Stimulated activated CD4-positive, alpha-beta T cell treated with anti-CD3 and anti-CD28 coated beads, Interleukin-12 subunit alpha, Interleukin-12 subunit beta, amount 100 ng/mL, for 24 hours (primary cell): ENCODE results near the gene HDGFL2.

Source experiments
- DNase-seq, 2 experiments: peaks; one replicate each; pipeline ENCODE4 v3.0.0-alpha.2; 2020; ENCODE audit warnings: low read depth in 2 of 2

Gene HDGFL2

DNA sequence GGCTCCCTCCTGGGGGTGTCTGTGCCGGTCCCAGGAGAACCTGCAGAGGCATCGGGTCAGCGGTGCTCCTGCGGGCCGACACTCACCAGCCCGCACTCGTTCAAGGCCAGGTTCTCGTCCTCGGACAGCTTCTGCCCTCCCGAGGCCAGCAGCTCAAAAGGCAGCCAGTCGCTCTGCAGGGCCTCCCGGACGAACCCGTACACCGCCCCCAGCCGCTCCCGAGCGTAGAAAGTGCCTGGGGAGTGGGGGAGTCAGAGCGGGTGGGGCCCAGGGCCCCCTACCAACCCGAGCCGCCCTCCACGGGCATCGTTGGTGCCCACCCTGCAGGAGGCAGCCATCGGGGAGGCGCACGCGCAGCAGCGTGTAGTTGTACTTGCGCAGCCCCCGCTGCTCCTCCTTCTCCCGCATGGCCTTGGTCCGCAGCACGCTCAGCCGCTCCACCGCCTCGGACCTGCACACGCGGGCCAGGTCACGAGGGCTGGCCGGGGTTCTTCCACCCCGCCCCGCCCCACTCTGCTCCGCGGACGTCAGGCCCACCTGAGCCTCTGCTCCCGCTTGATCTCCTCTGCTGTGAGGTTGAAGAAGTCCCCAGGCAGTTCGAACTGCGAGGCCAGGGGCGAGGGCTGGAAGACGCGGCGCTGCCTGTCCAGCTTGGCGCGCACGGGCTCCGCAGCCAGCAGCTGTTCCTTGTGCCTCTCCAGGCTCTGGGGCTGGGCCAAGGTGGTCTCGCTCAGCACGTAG, 26.0 kb upstream of the HDGFL2 start:
- no peak for DNase-seq

DNA sequence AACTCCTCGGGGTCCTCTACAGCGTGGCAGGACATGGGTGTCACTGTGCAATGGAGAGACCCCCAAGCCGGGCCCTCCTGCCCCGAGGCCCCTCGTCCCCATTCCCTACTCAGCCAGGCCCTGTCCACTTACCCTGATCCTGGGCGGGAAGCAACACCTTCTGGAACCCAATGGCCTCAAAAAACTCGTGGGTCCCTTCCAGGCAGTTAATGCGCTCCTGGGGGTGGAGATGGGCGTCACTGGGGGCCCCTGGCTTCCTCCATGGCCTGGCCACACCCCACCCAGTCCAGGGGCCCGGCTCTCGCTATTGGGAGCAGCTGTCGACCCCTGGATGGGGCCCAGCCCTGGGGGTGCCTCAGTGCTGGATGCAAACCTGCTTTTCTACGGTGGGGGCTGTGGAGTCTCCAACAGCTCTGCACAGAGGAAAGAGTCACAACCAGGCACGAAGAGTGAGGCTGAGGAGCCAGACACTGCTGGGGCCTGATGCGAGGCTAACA, 25.3 kb upstream of the HDGFL2 start:
- no peak for DNase-seq

DNA sequence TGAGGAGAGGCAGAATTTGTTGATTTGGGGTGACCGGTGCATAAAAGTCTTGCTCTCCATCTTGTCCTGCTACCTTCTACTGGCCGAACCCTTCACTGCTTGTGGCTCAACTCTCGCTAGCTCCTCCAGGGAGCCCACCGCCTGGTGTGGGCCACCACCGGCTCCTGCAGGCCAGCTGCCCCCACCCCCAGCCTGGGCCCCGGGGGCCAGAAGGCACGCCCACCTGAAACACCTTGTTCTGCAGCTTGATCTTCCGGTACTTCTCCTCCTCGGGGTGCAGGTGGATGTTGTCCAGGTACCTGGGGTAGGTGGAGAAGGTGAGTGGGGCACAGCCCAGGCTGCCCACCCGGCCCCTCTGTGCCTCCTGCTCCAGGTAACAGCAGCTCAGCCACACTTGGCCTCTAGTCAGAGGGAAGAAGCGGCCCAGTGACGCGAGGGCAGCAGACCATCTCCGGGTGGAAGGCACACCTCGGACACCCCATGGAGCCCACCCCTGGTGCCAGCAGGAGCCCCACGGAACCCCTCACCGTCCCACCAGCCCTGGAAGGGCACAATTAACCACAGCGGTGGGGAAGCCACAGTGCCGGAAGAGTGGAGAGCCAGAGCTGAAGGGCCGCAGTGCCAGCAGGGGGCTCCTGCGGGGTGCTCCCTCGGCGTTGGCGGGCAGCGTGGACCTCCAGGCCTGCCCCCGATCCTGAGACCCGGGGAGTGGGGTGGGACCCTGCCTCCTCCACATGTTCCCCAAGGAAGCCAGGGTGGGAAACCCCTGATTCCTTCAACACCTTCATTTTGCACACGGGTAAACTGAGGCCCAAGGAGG, 24.6 kb upstream of the HDGFL2 start:
- DNase-seq: no peak

DNA sequence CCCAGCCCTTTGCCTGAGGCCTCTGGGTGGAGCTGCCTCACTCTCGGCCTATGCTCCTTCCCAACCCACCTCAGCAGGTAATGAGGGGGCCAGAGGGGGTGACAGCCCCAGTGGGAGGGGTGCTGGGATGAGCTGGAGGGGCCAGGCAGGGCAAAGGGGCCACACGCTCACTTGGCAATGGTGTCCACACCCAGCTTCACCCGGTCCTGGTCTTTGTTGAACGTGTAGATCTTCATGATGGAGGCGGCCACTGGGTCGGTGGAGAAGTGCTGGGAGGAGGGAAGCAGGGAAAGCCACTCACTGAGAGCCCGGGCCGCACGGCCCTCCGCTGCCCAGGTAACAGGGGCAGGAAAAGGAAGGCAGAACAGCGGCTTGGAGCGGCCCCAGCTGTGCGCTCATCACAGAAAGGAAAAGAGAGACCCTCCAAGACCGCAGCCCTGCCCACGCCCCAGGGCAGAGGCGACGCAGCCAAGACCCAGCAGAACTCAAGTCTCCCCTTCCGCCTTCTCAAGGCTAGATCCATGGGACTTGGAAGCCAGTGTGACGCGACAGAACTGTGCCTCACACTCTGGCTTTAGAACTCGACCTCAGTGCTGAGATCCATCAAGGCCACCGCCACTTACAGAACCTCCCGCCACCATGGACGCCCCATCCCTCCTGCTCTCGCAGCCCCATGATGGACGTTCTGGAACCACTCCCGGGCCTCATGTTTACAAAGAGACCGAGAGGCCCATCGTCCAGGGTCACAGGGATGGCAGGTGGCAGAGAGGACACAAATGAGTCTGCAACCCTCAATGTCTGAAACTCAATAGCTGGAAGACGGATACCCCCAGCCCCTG, 23.7 kb upstream of the HDGFL2 start:
- no peak for DNase-seq

DNA sequence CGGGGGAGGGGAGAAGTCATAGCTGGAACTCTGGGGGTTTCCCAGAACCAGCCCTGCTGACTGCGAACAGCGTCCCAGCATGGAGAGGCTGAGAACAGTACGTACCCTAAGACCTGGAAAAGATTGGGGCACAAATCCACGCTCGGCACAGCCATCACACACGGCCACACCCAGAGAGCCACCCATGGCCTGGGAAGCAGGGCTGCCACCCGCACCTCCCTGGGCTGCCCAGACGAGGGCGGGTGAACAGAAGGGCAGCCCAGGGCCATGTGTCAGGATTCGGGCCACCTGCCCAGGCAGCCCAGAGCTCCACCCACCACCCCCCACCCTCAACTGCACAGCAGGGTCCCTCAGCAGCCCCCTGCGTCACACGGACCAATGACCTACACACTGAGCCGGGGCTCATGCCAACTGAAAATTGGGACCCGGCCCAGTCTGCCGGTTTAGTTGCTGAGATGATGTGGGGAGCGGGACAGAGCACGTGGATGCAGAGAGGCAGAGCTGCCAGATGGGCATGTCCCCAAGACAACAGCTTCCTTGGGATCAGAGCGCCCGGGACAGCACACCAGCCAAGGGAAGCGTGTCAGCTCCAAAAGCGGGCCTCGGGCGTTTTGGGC, 23.0 kb upstream of the HDGFL2 start:
- DNase-seq: no peak

DNA sequence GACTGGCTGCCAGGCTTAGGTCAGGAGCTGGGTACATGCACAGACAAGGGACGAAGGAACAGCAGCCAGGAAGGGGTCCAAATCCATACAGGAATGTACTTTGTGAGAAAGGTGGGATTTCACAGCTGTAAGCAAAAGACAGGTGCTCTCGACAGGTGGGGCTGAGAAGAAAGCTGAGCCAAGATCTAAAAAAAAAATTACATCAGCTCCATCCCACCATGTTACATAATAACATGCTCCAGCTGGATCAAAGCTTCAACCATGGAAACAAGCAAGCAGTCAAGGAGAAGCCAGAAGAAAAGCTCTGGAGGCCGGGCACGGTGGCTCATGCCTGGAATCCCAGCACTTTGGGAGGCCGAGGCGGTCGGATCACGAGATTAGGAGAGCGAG, 22.5 kb upstream of the HDGFL2 start:
- no peak for DNase-seq

DNA sequence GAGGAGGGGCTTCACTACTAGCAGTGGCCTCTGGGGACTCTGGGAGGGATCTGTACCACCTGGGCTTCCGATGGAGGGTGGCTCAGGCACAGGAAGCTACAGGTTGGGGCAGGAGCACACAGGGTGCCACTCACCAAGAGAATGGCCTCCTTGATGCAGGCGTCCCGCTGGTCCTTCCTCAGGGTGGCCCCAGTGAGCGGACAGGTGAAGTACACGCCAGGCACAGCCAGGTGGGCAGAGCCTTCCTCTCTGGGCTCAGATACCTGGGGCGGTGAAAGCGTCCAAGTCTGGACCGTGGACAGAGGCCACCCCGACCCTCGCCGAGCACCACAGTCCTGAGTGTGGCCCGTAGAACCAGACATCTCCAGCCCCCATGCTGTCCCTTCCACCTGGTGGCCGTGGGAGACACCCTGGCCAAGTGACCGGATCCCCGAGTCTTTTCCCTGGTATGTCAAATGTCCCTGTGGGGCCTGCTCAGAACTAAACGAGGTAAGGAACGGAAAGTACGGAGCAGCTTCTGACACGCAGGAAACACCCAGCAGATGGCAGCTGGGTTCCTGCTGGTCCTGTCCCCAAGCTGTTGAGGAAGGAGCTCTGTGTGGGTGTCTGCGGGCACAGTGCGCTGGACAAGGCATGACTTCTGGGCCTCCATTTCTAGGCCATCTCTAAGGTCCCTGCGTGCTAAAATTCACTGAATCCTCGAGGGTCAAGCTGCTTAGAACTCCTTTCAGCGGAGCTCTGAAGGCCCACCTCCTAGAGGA, 19.7 kb upstream of the HDGFL2 start:
- DNase-seq: no peak

DNA sequence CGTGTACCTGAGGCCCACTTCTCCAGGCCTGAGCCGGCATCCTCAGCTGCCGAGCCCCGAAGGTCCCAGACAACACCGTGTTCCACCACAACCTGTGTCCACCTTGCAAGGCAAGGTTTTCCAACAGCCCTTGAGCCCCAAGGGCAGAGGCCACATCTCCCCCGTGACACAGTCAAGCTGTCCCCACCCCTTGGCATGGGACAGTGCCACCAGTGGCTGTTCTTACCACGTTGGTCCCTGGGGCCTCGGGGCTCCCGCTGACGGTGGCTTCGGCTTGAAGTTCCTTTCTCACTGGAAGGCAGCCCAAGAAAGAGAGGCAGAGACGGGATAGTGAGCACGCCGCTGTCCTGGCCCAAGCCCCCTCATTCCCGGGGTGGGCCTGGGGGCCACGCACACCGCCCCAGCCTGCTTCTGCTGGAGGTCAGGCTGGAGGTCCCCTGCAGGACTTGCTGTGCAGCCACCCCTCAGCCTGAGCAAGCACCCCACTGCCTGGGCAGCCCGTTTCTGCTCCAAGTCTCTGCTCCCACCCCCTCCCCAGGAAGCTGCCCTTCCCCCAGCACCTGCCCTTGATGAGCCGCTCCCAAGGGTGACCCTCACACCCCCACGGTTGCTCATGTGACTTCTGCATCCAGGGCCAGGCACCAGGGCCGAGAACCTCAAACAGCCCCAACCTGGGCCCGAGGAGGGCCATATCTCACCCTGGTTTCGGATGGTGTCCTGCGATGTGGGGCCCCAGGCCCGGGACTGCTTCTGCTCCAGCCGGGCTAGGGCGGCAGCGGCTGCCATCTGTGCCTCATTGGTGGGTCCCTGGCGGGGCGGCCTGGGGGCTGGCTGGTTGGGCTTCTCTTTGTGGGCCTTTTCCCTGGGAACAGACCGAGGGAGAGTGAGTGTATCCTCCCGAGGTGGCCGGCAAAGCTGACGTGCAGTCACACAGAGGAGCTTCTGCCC, 18.6 kb upstream of the HDGFL2 start:
- no peak for DNase-seq

DNA sequence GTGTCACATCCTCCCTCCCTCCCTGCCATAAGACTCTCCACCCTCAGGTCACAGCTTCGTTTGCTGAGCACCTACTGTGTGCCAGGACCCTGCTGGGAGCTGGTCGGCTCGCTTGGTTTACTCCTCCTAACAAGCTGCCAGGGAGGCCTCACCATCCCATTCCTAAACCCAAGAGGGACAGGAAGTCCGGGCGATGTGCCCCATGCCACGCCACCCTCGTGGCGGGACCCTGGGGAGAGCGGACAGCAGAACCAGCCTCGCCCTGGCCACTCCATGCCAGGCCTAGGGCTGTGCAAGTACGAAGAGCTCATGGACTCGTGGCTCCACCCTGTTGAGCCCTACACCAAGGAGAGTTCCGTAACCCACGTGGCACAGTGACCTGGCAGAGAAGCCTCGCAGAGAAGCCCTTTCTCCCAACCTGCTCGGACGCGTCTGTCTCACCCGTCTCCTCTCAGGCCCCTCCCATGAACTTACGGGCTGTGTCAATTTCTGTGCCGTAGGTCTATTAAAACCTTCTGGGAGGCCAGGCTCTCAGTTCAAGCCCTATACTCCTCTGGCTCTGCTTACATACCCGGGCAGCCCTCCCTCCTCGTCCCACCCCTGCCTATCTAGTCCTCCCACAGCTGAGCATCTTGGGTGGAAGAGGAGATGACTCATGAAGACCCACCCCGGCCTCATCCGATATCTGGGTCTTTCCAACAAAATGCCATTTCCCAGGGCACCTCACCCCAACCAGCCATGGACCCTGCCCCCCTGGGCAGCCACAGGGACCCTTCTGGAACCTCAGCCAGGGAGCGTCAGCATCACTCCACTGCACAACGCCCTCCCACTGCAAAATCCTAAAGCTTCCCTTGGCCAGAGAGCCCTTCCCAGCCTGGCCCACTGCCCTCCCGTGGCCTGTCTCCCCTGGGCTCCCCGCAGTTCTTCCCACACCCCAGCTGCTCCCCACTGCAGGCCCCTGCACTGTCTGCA, 17.1 kb upstream of the HDGFL2 start:
- no peak for DNase-seq

DNA sequence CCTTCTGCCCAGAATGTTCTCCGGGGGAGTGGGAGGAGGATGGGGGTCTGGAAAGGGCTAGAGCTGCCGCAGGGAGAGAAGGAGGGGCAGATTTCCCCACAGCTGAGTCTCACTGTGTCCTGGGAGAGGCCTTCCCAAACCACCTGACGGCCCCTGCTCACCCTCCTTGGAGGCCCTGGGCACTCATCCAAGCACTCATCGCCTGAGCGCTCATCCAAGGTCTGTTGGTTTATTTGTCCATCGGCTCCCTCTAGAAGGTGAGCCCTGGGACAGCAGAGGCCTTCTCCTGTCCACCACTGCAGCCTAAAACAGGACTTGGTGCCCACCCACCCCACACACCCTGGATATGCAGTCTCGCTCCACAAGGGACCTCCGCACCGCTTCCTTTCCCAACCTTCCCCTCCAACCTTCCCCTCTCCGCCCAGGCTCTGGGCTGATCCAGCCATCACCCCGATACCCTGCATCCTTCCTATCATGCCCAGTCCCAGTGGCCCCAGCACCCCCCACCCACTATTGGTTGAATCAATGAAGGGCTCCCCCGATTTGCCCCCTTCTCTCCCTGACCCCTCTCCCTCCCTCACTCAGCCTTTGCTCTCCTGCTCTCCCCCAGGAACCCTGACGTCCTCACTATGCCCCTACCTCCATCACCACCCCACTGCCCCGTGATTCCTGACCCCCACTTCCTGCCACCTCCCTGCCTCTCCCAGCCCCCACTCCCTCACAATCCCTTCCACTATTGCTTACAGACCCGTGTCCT, 16.2 kb upstream of the HDGFL2 start:
- no peak for DNase-seq

DNA sequence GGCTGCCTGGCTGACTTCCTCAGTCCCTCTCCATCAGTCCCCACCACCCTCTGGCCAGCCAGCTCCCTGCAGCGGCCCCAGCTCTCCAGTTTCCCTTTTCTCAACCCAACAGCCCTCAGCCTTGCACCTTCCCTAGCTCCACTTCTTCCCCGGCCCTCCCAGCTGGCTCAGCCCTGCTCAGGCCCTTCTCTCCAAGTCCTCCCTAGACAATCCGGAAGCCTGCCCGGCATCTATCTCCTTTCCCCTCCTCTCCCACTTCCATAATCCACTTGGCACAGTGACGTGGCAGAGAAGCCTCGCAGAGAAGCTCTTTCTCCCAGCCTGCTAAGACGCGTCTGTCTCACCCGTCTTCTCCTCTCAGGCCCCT, 15.6 kb upstream of the HDGFL2 start:
- no peak for DNase-seq

DNA sequence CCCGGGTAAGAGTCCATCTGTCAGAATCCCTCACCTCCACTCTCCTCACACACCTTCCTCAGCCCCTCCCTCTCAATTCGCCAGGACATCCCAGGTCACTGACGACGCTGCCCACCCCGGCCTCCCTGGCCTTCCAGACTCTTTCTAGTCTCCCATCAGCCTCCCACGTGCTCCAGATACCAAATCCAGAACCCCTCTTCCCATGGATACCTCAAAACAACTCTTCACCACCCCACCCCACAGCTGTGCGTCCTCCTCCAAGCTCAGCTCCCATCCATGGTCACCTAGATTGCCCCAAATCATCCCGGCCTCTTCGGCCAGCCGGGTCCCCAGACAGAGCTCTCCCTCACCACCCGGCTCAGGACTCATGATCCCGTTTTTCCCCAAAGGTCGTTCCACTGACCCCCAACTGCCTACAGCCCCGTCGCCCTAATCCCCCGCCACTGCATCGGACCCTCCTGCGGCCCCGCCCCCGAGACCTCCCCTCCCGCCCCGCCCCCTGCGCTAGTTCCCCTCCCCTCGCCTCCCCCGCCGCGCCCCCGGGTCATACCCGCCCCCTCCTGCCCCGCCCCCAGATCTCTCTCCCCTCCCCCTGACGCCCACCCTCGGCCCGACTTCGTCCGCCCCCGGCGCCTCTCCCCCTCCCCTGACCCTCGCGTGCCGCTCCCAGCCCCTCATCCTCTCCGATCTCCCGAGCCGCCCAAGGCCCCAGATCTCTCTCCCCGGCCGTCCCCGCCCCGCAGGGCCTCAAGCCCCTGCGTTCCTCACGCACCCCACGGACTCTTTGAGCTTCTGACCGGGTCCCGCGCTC, 15.0 kb upstream of the HDGFL2 start:
- no peak for DNase-seq

DNA sequence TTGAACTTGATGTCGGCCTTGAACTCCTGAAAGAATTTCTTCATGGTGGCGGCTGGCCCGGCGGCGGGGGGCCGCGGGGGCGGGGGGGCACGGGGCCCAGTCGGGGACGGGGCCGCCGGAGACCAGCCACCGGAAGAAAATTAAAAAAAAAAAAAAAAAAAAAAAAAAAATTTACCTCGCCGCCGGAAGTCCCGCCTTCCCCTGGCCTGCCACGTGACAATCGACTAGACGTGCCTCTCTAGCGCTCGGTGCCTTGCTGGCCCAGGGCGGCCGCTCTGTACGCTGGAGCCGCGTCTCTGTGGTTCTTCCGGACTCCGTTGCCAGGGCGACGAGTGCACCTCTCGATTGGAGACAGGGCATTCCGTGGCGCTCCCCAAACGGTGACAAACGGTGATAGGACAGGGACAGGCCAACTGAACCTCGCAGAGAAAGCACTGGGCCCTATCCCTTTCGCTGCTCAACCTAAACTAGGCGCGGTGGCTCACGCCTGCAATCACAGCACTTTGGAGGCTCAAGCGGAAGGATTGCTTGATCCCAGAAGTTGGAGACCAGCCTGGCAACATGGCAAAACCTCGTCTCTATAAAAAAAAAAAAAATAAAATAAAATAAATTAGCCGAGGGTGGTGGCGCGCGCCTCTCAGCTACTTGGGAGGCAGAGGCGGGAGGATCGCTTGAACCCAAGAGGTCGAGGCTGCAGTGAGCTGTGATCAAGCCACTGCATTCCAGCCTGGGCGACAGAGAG, 14.3 kb upstream of the HDGFL2 start, which contains the start of gene UBXN6:
Gene UBXN6, minus strand, starts transcription at position 141 of the 742 bp plus-strand sequence. Its CDS starts 97 bp downstream, at position 44.
- peak; percentile 95 for DNase-seq

DNA sequence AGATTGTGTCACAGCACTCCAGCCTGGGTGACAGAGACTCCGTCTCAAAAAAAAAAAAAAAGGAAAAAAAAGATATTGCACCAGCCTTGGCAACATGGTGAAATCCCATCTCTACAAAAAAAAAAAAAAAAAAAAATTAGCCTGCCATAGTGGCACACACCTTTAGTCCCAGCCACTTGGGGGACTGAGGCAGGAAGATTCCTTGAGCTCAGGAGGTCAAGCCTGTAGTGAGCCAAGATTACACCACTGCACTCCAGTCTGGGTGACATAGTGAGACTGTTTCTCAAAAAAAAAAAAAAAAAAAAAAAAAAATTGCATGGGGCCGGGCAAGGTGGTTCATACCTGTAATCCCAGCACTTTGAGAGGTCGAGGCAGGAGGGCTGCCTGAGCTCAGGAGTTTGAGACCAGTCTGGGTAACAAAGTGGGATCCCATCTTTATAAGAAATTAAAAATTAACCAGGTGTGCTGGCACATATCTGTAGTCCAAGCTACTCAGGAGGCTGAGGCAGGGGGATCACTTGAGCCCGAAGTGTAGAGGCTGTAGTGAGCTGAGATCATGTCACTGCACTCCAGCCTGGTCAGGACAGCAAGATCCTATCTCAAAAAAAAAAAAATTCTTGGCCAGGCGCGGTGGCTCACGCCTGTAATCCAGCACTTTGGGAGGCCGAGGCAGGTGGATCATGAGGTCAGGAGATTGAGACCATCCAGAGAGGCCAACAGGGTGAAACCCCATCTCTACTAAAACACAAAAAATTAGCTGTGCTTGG, 7.1 kb upstream of the HDGFL2 start:
- no peak for DNase-seq

DNA sequence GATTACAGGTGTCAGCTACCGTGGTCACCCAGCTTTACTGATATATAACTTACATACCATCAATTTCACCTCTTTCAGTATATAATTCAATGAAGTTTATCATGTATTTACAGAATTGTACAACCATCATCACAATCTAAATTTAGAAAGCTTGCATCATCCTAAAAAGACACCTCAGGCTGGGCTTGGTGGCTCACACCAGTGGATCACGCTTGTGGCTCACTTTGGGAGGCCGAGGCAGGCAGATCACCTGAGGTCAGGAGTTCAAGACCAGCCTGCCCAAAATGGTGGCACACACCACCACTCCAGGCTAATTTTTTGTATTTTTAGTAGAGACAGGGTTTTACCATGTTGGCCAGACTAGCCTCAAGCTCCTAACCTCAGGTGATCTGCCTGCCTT, 4.3 kb upstream of the HDGFL2 start:
- no peak for DNase-seq
